Stimulated activated CD4-positive, alpha-beta T cell treated with anti-CD3 and anti-CD28 coated beads, Interleukin-1b, Interleukin-23, amount 100 ng/mL, for 1 hour (primary cell): Measurements from ENCODE around the gene RAB3C.

ENCODE experiments used
- DNase-seq, 2 donors: peaks; one replicate each; pipeline ENCODE4 v3.0.0-alpha.2; 2020; ENCODE audit warnings: low read depth in 2 of 2

The RAB3C gene

DNA sequence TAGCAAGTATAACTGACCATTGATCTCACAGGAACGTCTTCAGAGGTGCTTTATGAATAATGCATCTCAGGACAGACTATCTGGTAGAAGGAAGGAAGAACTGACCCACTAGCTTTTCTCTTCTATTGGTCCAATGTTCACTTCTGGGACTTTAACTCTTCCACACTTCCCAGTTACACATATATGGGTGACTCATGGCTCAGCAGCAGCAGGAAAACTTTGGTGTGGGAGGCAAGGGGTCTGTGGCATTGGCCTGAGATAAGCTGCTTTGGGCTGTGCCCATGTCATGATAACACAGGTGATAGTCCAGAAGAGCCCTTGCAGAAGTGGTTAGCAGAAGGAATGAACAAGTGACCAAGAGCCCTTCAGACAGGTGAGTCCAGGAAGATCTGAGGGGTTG is 148.8 kb downstream of the RAB3C start:
- no peak for DNase-seq

DNA sequence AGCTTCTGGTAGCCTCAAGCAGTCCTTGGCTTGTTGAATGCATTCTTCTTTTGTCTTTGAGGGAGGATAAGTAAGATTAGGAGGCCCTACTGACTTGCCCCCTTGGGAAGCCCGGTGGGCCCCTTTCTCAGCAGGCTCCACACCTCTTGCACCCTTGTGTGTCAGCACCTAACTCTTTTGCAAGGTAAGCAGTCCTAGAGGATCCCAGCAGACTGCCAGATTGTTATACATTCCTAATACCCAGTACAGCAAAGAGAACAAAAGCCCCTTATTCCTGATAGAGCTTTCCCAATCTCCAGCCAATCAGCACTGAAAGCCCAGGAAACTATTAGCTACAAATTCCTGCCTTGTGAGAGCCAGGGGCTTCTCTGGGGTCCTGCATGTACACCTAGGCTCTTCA is 152.8 kb downstream of the RAB3C start:
- no peak for DNase-seq

DNA sequence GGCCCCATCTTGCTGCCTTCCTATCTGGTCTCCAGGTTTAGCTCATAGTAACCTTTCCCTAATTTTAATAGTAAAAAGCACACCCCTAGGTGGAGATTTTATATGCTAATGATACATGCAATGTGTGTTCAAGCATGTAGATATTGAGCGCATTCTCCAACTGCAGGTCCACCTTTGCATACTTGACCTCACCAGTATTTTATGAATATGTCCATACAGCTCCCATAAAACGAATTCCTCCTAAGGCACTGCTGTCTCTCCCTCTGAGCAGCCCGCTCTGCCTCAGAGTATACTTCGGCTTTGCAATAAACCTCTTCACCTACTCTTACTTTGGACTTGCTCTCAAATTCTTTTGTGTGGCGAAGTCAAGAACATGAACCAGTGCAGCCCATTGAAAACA is 153.3 kb downstream of the RAB3C start:
- no peak for DNase-seq

DNA sequence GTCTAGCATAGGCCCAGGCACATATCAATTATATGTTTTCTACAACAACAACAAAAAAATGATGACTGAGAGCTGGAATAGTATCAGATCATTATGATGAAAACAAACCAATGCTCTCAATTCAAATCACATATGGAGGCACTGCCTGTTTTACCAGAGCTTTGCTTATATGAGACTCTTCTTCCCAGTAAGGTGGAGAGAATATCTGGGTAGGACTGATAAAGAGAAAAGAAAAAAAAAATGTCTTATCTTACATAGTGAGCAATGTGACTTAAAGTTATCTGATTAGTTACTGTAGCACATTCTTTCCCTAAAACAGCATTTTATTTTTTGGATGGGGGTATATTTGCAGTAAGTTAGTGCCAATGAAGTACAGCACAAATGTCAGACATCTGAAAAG is 154.8 kb downstream of the RAB3C start:
- no peak for DNase-seq

DNA sequence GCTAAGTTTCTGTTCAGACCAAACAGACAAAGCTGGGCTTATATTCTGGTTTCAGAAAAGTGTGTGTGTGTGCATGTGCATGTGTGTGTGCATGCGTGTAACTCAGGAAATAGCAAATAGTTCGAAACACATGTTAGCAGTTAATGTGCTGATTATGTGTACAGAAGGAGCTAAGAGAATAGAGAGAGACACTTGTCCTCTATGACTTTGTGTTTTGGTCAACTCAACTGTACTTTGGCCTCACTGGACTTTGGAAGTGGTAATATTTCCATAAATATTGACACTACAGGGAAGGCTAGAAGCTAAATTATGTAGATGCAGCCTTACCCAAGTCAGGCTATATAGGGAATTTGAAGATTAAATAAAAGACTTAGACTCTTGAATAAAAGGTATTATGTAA is 155.5 kb downstream of the RAB3C start:
- no peak for DNase-seq

DNA sequence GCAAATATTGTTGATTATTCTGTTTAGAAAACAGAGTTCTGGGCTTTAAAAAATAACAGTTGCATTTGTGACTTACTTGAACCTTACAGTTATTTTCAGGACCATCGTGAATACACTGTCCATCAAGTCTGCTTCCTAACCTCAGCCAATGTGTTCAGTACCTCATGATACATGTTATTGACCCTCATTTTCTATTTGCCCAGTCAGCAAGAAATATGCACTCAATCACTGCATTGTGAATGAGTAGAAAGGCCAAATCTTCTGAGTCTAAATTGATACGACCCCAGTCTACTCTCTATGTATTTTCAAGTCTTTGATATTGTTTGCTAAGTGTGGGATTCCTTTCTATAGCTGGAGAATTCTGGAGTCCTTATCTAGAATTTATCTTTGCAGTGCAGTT is 156.2 kb downstream of the RAB3C start:
- DNase-seq: no peak

DNA sequence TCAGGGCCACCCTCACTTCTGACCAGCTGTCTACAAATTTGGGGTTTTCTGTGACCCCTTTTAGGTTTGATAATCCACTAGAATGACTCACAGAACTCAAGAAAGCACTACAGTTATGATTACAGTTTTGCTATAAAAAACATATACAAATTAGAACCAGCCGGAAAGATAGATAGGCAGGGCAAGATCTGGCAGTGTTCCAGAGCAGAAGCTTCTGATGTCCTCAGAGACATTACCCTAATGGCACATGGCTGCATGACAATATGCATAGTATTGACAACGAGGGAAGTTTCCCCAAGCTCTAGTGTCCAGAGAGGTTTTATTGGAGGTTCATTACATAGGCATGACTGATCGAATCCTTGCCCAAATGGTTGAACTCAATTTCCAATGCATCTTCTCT is 158.1 kb downstream of the RAB3C start:
- DNase-seq: no peak

DNA sequence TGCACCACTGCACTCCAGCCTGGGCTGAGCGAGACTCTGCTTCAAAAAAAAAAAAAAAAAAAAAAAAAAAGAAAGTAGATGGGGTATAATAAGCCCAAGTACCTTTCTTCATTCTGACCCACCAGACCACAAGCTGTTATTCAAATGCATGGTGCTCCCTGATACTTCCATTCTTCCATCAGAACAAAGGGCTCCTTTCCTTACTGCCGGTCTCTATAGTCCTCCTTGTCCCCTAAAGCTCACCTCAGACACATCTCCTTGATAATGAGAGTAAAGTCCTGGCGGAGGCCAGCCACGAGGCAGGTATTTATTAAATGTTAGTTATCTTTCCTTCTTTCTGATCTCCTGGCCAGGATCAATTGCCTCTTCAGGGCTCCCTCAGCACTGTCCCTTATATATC is 162.5 kb downstream of the RAB3C start:
- no peak for DNase-seq

DNA sequence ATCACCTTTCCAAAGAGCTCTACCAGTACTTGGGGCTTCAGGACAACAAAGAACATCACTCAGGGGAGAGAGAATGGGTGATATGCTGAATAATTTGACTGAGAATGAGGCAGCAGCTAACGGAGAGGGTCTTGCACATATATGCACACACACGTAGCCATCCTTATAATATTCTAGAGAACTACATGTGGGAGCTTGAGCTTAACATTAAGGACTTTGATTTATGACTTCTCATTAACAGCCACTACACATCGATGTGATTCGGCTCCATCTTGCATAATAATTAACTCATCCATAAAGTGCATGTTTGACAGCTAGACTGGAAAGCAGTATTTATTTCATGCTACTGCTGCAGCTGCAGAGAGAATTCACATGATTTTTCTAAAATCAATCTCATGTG is 163.4 kb downstream of the RAB3C start:
- DNase-seq: no peak

DNA sequence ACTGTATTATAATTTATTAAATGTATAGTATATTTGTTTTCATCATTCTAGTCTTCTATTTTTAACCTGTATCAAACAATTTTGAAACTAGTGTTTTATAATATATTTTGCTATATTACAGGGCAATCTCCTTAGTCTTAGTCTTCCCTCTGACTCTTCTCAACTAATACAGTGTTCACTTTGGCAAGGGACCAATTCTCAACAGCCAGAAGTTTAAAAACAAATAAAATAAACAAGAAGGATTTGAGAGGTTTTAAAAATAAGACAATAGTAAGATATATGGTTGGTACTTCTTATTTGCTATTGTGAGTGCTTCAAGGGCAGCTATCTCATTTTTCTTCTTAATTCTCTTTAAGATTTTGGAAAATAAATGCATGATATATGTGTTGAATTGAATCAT is 167.2 kb downstream of the RAB3C start:
- DNase-seq: no peak

GRCh38 chr5:58751222-58751837 is 168.5 kb downstream of the RAB3C start:
- no peak for DNase-seq

GRCh38 chr5:58752104-58752503 is 169.2 kb downstream of the RAB3C start:
- DNase-seq: no peak

DNA sequence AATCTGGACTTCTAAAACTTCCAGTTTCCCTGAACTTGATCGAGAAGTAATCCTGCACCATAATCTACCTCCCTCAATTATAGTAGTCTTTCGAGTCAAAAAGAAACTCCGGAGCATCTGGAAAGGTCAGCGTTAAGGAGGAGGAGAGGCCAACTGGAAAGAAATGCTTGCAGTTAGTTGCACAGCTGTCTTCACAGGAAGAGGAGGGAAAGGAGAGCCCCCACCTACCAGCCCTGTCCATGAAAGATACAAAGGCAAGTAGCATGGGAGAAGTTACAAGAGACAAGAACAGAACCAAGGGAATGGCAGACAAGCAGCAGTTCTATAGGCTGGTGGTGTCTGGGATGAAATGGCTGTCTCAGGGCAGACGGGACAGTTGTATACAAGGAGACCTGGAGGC is 170.6 kb downstream of the RAB3C start:
- no peak for DNase-seq

DNA sequence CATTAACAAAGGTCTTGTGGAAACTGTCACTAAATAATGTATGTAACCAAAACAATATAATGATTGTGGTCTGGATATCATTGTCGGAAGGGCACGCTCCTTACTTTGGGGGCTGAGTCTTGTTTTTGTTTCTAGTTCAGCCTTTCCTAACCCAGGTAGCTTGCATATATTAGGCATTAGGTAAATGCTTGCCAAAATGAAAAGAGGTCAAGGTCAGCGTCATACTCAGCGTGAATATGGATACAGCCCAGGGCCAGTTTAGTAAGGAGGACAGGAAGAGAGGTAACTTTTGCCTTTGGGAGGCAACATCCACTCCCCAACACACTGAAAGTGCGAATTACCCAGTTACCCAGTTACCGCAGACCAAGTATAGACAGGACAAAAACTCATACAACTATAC is 171.4 kb downstream of the RAB3C start:
- DNase-seq: no peak

DNA sequence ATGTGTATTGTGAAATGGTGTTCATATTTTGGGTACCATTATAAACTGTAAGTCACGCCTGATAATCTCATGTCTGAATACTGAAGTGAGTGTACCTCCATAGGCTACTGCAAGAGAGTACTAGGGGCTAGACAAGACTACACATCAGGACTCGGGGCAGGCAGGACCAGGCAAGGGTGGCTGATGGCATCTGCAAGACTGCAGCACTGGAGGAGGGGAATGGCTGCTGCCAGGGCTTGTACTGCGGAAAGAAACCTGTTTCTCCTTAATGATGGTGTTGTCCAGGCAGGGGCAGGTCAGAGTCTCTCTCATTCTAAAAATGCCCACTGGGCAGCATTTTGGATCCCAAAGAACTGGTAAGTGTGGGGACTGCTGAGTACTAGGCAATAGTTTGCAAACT is 172.5 kb downstream of the RAB3C start:
- no peak for DNase-seq

DNA sequence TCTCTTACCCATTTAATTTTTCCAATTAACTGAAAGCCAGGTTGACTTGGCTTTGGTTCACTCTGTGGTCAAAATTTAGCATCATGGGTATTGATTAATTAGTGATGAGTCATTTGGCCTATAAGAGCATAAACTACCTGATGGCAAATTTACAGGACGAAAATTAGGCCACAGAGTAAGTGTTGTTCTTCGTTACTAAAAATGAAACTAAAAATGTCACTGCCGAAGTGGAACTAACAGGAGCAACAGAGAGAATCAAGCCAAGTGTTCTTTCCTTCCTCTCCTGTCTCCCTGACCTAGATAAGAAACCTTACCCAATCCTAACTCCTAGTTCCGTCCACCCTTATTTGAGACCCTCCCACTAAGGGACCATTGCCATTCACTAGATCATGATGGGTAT is 176.9 kb downstream of the RAB3C start:
- no peak for DNase-seq

DNA sequence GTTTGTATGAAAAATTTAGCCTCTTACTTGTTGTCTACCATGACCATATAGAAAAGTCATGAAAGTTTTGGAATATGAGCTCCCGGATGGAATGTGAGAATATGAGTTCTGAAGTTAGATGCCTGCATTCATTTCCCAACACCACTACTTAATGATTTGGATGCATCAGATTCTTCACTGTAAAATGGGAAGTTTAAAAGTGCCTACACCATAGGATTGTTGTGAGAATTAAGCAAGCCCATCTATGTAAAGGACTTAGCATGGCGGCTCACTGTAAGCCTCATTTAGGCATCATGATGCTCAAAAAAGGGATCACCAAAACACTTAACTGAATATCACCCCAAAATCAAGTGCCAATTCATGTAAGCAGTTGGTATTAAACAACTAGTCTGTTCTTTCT is 177.3 kb downstream of the RAB3C start:
- DNase-seq: no peak

- DNase-seq: no peak
Observed at GRCh38 chr5:58761407-58761806, 178.5 kb downstream of the RAB3C start.

GRCh38 chr5:58763390-58763789 is 180.5 kb downstream of the RAB3C start:
- DNase-seq: no peak

GRCh38 chr5:58764199-58764598 is 181.3 kb downstream of the RAB3C start:
- DNase-seq: no peak

- DNase-seq: no peak
Observed at GRCh38 chr5:58765058-58765457, 182.2 kb downstream of the RAB3C start.

DNA sequence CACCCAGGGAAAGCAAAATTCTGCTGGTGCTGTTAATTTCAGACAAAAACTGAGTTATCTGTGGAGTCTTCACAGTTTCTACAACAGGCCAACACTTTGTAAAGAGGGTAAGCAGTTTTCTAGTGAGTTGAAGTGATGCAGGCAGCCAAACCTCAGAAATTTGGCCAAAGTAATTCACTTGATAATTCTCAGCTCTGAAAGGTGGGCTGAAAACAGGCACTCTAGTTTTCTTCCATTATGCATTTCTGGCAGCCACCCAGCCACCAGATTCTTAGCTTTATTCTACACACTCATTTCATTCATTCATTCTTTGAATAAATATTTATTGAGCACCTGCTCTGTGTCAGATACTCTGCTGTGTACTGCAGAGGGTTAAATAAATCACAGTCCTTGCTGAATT is 184.2 kb downstream of the RAB3C start:
- DNase-seq: no peak

- no peak for DNase-seq
Observed at GRCh38 chr5:58770136-58770535, 187.3 kb downstream of the RAB3C start.

DNA sequence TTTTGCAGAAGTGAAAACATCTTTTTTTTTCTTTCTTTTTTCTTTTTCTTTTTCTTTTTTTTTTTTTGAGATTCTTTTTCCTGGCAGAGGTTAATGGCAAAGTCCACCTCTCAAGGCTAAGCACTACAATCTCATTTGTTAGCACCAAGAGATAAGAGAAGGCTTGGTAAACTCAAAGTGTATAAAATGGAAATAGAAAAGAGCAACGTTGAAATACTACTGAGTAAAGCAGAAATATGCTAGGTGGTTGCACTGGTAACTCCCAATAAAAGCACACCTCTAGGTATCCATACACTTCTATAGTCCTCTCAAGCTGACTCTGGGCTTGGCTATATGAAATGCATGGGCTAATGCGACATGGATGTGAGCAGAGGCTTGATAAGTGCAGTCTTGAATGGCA is 188.9 kb downstream of the RAB3C start:
- DNase-seq: no peak
